BLaER1 treated with 17β-estradiol and CSF1 and Interleukin-3, amounts not matched to agents 10 nM and 100 nM (cell line): ENCODE measurements around the gene APOA1.

Experiments
- H3K27ac ChIP-seq, 11 experiments: shearing (Covaris generic); formaldehyde crosslinking; 2 replicates each; pipeline ENCODE4 v1.8.1; 2022
- H3K27me3 ChIP-seq, 11 experiments: shearing (Covaris generic); formaldehyde crosslinking; 2 replicates each; pipeline ENCODE4 v1.8.1; 2022
- H3K36me3 ChIP-seq, 11 experiments: shearing (Covaris generic); formaldehyde crosslinking; 2 replicates each; pipeline ENCODE4 v1.8.1; 2022
- H3K4me1 ChIP-seq, 10 experiments: shearing (Covaris generic); formaldehyde crosslinking; 2 replicates each; pipeline ENCODE4 v1.8.1; 2022
- H3K4me2 ChIP-seq, 11 experiments: shearing (Covaris generic); formaldehyde crosslinking; 2 replicates each; pipeline ENCODE4 v1.8.1; 2022
- H3K4me3 ChIP-seq, 10 experiments: shearing (Covaris generic); formaldehyde crosslinking; 2 replicates each; pipeline ENCODE4 v1.8.1; 2022
- H3K9ac ChIP-seq, 11 experiments: shearing (Covaris generic); formaldehyde crosslinking; 2 replicates each; pipeline ENCODE4 v1.8.1; 2022
- H3K9me3 ChIP-seq, 11 experiments: shearing (Covaris generic); formaldehyde crosslinking; replicated peaks in 1 of 11; 2 replicates each; pipeline ENCODE4 v1.8.1; 2022
- H4K20me1 ChIP-seq, 11 experiments: shearing (Covaris generic); formaldehyde crosslinking; 2 replicates each; pipeline ENCODE4 v1.8.1; 2022
- Cebpa-rat ChIP-seq, 11 experiments: shearing (Covaris generic); IDR thresholded peaks; 2 replicates each; pipeline ENCODE4 v1.8.1; 2022

APOA1 gene

DNA sequence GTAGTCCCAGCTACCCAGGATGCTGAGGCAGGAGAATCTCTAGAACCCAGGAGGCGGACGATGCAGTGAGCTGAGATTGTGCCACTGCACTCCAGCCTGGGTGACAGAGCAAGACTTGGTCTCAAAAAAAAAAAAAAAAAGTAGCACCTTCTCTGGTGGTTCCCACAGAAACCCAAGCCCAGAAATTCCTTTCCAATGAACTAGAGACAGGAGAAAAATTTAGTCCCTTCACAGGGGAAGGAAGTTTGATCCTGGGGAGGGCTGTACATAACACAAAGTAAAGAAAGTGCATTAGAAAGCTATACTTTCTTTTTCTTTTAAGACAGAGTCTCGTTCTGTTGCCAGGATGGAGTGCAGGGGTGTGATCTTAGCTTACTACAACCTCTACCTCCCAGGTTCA, 25.5 kb upstream of the APOA1 start:
- Histone ChIP-seq H3K9ac (no peak overlapping the region), H4K20me1 (no peaks in the 10 kb centered on the region; a peak in 1 of 22 replicates), H3K27me3 (no peaks in the 10 kb centered on the region), H3K4me2 (no peak overlapping the region), H3K9me3 (no peaks in the 10 kb centered on the region), H3K27ac (no peak overlapping the region), H3K4me1 (peaks cover 0 to 12% (median 0%) of the 10 kb centered on the region in 10 experiments; a peak in 6 of 20 replicates), H3K36me3 (peaks cover 96 to 100% (median 99%) of the 10 kb centered on the region in 11 experiments), H3K4me3 (no peak overlapping the region)
- TF ChIP-seq Cebpa-rat (IDR thresholded peaks at IDR 0.05) = no peak

DNA sequence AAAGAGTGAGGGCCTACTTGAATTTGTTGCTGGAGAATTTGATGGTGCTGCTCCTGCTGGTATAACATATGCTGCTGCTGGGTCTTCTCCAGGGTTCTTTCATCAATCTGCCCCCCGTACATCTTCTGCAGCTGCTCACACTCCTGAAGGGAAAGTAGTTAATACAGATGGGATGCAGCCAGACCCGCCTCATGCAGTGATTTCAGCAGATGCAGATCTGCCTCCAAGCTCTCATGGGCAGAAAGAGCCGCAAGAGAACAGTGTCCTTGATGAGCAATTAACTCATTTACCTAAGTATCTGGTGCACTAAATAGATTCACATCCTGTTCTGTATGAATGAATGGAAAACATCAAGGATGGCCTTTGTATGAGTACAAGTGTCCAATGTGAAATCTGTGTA, 24.8 kb upstream of the APOA1 start:
- no peaks in the 10 kb centered on the region; a peak in 1 of 22 replicates for H4K20me1 ChIP-seq
- H3K4me3 ChIP-seq = no peak overlapping the region
- H3K27me3 ChIP-seq = no peaks in the 10 kb centered on the region
- peaks cover 94 to 100% (median 99%) of the 10 kb centered on the region in 11 experiments for H3K36me3 ChIP-seq
- no peak overlapping the region for H3K27ac ChIP-seq
- H3K4me1 ChIP-seq = peaks cover 0 to 12% (median 0%) of the 10 kb centered on the region in 10 experiments; a peak in 6 of 20 replicates
- H3K9ac ChIP-seq = no peak overlapping the region
- no peaks in the 10 kb centered on the region for H3K9me3 ChIP-seq
- no peak for TF ChIP-seq Cebpa-rat (IDR thresholded peaks at IDR 0.05)
- H3K4me2 ChIP-seq = no peak overlapping the region

DNA sequence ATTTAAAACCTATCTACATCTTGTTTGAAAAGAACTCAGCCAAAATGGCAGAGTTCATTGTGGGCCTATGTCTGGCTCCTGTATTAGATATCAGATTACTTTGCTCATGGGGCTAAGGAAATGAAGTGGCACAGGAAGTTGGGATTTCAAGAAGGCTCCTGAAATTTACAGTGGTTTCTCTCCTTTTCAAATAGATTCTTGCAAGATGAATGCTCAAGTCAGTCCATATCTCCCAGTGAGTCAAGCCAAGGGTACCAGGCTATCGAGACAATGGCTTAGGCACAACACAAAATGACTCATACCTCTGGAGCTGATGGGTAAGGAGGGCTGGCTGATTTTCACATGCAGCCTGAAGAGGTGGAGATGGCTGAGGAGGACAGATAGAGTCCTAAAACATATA, 24.1 kb upstream of the APOA1 start:
- Histone ChIP-seq H3K9ac (no peak overlapping the region), H3K4me2 (no peak overlapping the region), H3K36me3 (peaks cover 91 to 100% (median 98%) of the 10 kb centered on the region in 11 experiments), H3K27ac (no peak overlapping the region), H3K4me3 (no peak overlapping the region), H3K4me1 (peaks cover 0 to 16% (median 0%) of the 10 kb centered on the region in 10 experiments; a peak in 7 of 20 replicates), H4K20me1 (no peaks in the 10 kb centered on the region; a peak in 1 of 22 replicates), H3K27me3 (no peaks in the 10 kb centered on the region), H3K9me3 (no peaks in the 10 kb centered on the region)
- no peak for TF ChIP-seq Cebpa-rat (IDR thresholded peaks at IDR 0.05)

DNA sequence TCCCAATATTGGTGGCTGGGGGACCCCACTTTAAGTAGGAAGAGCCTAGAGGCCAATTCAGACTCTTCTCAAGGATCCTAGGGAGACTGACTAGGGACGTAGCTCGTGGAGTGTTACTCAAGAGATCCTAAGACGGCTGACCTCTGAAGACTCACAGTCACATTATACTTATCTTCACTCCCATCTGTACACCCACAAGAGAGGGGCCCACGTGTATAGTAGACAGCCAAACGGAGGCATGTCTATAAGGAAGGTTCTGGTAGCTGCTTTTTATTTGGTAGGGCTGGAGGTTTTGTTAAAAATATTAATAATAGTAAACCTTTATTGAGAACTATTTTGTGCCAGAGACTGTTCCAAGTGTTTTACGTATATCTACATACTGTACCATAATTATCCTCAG, 22.9 kb upstream of the APOA1 start:
- Histone ChIP-seq H3K36me3 (peaks cover 82 to 100% (median 92%) of the 10 kb centered on the region in 11 experiments), H3K4me2 (no peak overlapping the region)

DNA sequence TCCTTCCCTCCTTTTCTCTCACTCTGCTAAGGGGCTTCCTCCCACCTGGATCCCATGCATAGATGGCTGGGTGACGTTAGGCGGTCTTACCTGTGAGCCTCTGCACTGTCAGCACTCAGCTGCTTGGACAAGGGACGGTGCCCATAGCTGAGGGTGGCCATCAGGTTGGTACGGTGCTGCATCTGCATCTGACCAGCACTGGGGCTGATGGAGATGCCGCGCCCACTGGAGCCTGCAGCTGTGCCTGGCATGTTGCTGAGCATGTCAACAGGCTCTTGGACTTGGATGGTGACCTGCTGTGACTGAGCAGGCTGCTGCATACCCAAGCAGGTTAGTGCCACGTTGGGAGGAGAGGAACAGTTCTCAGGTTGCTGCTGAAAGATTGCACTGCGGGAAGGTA, 21.8 kb upstream of the APOA1 start:
- H3K27me3 ChIP-seq = no peaks in the 10 kb centered on the region
- peaks cover 6 to 39% (median 17%) of the 10 kb centered on the region in 10 experiments for H3K4me1 ChIP-seq
- H3K4me2 ChIP-seq = peak overlapping the region in 3 of 11 experiments; percentile 11 to 39 (median 26); a peak in 2 of 22 replicates
- no peak overlapping the region for H3K9ac ChIP-seq
- no peaks in the 10 kb centered on the region for H3K9me3 ChIP-seq
- H3K27ac ChIP-seq = no peak overlapping the region
- no peaks in the 10 kb centered on the region; a peak in 1 of 22 replicates for H4K20me1 ChIP-seq
- no peak for TF ChIP-seq Cebpa-rat (IDR thresholded peaks at IDR 0.05)
- no peak overlapping the region for H3K4me3 ChIP-seq
- peaks cover 73 to 99% (median 90%) of the 10 kb centered on the region in 11 experiments for H3K36me3 ChIP-seq

More for the DNA sequence above, 22.9 kb upstream of the APOA1 start:
- no peaks in the 10 kb centered on the region for H3K27me3 ChIP-seq
- no peaks in the 10 kb centered on the region; a peak in 1 of 22 replicates for H4K20me1 ChIP-seq
- H3K4me3 ChIP-seq = no peak overlapping the region
- H3K27ac ChIP-seq = no peak overlapping the region
- no peak for TF ChIP-seq Cebpa-rat (IDR thresholded peaks at IDR 0.05)
- no peaks in the 10 kb centered on the region for H3K9me3 ChIP-seq
- peaks cover 0 to 28% (median 6%) of the 10 kb centered on the region in 10 experiments; a peak in 11 of 20 replicates for H3K4me1 ChIP-seq
- no peak overlapping the region for H3K9ac ChIP-seq

DNA sequence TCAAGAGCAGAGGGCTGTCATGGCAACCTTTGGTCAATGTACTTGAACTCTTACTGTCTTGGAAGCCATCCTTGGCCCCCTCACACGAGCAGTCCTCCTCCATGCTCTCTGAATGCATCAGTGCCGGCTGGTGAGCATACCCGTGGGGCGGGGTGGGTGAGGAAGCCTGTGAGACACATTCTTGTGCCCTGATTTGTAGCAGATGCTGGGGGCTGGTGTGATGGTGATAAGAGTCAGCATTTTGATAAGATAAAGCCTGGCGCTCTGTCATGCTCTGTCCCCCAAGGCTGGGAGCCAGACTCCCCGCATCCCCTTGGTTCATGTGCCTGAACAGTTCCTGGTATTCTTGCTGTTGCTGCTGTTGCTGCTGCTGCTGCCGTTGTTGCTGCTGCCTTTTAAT, 20.5 kb upstream of the APOA1 start:
- Histone ChIP-seq H4K20me1 (no peaks in the 10 kb centered on the region; a peak in 1 of 22 replicates), H3K27me3 (no peaks in the 10 kb centered on the region), H3K4me3 (no peak overlapping the region), H3K36me3 (peaks cover 61 to 86% (median 77%) of the 10 kb centered on the region in 11 experiments), H3K27ac (no peak overlapping the region), H3K9ac (no peak overlapping the region), H3K4me2 (no peak overlapping the region), H3K9me3 (no peaks in the 10 kb centered on the region), H3K4me1 (peaks cover 18 to 52% (median 29%) of the 10 kb centered on the region in 10 experiments)
- TF ChIP-seq Cebpa-rat (IDR thresholded peaks at IDR 0.05) = no peak

DNA sequence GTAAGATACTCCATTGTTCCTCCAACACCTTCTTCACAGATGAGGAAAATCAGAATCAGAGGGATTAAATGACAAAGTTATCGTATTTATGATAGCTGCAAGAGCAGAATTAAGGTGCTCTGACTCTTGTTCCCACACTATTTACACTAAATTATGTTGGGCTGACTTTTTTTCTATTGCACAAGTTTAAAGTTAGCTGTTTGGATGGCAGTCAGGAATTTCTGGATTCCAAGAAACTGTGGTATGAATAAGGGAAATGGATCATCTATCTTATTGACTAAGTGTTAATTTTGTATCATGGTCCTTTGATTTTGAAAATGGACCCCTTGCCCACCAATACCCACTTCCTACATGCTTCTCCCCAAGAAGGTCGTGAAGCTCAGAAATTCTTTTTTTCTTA, 19.9 kb upstream of the APOA1 start:
- no peak overlapping the region for H3K4me3 ChIP-seq
- TF ChIP-seq Cebpa-rat (IDR thresholded peaks at IDR 0.05) = no peak
- no peak overlapping the region for H3K27ac ChIP-seq
- peaks cover 24 to 58% (median 36%) of the 10 kb centered on the region in 10 experiments for H3K4me1 ChIP-seq
- no peaks in the 10 kb centered on the region; a peak in 1 of 22 replicates for H4K20me1 ChIP-seq
- H3K9ac ChIP-seq = no peak overlapping the region
- no peaks in the 10 kb centered on the region for H3K9me3 ChIP-seq
- H3K27me3 ChIP-seq = no peaks in the 10 kb centered on the region
- H3K36me3 ChIP-seq = peaks cover 55 to 80% (median 71%) of the 10 kb centered on the region in 11 experiments
- H3K4me2 ChIP-seq = no peak overlapping the region

DNA sequence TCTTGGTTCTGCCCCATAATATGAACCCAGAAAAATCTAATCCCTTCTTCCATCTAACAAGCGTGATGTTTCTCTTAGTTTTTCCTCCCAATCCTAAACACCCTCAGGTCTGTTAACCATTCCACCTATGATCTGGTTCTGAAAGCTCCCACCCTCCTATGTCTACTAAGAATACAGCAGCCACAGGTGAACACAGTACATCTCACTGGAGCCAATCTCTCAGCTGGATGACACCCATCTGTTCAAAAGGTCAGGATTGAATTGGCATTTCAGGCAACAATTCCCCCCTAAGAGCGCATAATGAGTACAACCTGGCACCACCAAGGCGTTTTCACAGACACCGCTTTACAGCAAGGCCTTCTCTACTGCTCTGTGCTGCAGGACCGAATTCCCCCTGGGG, 19.0 kb upstream of the APOA1 start:
- H4K20me1 ChIP-seq = no peaks in the 10 kb centered on the region; a peak in 1 of 22 replicates
- TF ChIP-seq Cebpa-rat (IDR thresholded peaks at IDR 0.05) = no peak
- H3K9ac ChIP-seq = no peak overlapping the region
- peak overlapping the region in 3 of 11 experiments; percentile 27 to 95 (median 92); a peak in 4 of 22 replicates for H3K4me2 ChIP-seq
- peaks cover 33 to 67% (median 44%) of the 10 kb centered on the region in 10 experiments for H3K4me1 ChIP-seq
- no peak overlapping the region for H3K27ac ChIP-seq
- no peaks in the 10 kb centered on the region for H3K9me3 ChIP-seq
- peaks cover 46 to 71% (median 62%) of the 10 kb centered on the region in 11 experiments for H3K36me3 ChIP-seq
- no peaks in the 10 kb centered on the region for H3K27me3 ChIP-seq
- no peak overlapping the region for H3K4me3 ChIP-seq

DNA sequence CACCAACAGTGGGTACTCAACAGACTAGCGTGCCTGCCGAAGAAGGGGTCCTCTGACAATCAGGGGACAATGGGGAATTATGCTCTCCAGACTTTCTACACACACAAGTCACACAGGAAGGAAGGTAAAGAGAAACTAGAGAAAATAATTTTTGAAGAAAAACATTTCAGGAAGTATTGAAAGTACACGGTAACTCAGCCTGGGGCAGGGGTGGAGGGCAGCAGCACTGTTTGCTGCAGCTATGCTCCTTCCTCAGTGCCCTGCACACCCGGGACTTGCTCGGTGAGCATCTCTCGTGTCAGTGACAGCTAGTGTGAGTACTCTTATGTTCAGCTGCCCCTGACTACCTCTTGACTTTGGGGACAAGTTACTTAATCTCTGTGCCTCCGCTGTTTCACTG, 18.0 kb upstream of the APOA1 start:
- Histone ChIP-seq H3K36me3 (peaks cover 36 to 61% (median 53%) of the 10 kb centered on the region in 11 experiments), H3K4me1 (peaks cover 43 to 77% (median 54%) of the 10 kb centered on the region in 10 experiments), H3K9ac (no peak overlapping the region), H3K27me3 (no peaks in the 10 kb centered on the region), H3K9me3 (no peaks in the 10 kb centered on the region), H4K20me1 (no peaks in the 10 kb centered on the region; a peak in 1 of 22 replicates), H3K27ac (peak overlapping the region in 7 of 11 experiments; percentile 2 to 93 (median 89); a peak in 8 of 22 replicates), H3K4me3 (no peak overlapping the region), H3K4me2 (peak overlapping the region in 6 of 11 experiments; percentile 81 to 95 (median 91); a peak in 10 of 22 replicates)
- TF ChIP-seq Cebpa-rat (IDR thresholded peaks at IDR 0.05) = no peak
